Spleen (tissue), 7 donors: ENCODE data around the gene PDE6A.

ENCODE experiments used
- CTCF ChIP-seq, 11 experiments: fragments of 200-600 bp in 7 of 11; fragments of 450-650 bp in 4 of 11; sonication (generic) in 4 of 11; IDR thresholded peaks in 8 of 11; conservative IDR thresholded peaks in 3 of 11; 1 replicate in 7 of 11; 2 replicates in 4 of 11; pipeline versions ENCODE4 v1.4.0 to v1.8.0; 2016 to 2021; ENCODE audit warnings: antibody characterized with exemption in 11 of 11, inconsistent platforms in 4 of 11, mild to moderate bottlenecking in 1 of 11
- POLR2A ChIP-seq, 3 donors: fragments of 450-650 bp; IDR thresholded peaks; one replicate each; pipeline ENCODE4 v1.5.1; 2017; ENCODE audit warnings: antibody characterized with exemption in 3 of 3, mild to moderate bottlenecking in 1 of 3
- donor health status: DM: no; HTN: no; CAD: no; lungs with moderate emphysema.
- donor health status: DM: no; HTN: no; CAD: no.
- donor health status: DM: no; HTN: no; CAD: no.

- TF ChIP-seq POLR2A (IDR thresholded peaks at IDR 0.05) = no peak
- no peak for TF ChIP-seq CTCF (IDR thresholded peaks at IDR 0.05 in 8 of 11, conservative IDR thresholded peaks at IDR 0.05 in 3 of 11)
Observed at GRCh38 chr5:149951138-149951749, 6.7 kb upstream of the PDE6A start.
